ENCODE measurements around the gene CFAP221. TPM values are rescaled to one million over a fixed set of nuclear protein-coding genes. Genes with fewer than 3 reads are reported as not detected.

The CFAP221 gene
- total and polyA plus RNA-seq, 2 donors (not counting 3 experiments of a cell fraction or from before 2014, with no cell fraction given) = 0.06 TPM; not detected in 1

GRCh38 chr2:119537792-119538191 lies 6.5 kb upstream of the CFAP221 start:
- Histone ChIP-seq H3K9me3 (replicated peaks; ENCODE audit: control insufficient read depth, insufficient read depth, low read length) (no peaks in the 10 kb centered on the region), H3K9me1 (replicated peaks; ENCODE audit: control insufficient read depth, extremely low read depth, insufficient read depth, low read length) (no peaks in the 10 kb centered on the region), H3K27me3 (ENCODE audit: control insufficient read depth in 2 of 2, insufficient read depth in 2 of 2, low read length in 2 of 2) (peaks cover 0 to 2% of the 10 kb centered on the region in 2 experiments), H3K9ac (replicated peaks; ENCODE audit: extremely low read depth, insufficient read depth, low read length) (no peak overlapping the region), H3K79me2 (ENCODE audit: control insufficient read depth, insufficient read depth, low read length) (no peaks in the 10 kb centered on the region), H3K36me3 (ENCODE audit: control insufficient read depth in 2 of 2, extremely low read depth in 1 of 2, insufficient read depth in 2 of 2, low read length in 2 of 2) (no peaks in the 10 kb centered on the region), H2AFZ (ENCODE audit: low read depth, low read length) (no peak overlapping the region), H4K20me1 (replicated peaks; ENCODE audit: control insufficient read depth, extremely low read depth, insufficient read depth, low read length) (no peaks in the 10 kb centered on the region), H3K4me2 (ENCODE audit: insufficient read depth, low read length) (no peak overlapping the region), H3K4me1 (ENCODE audit: control insufficient read depth, extremely low read depth, insufficient read depth, low read length) (no peaks in the 10 kb centered on the region), H3K4me3 (replicated peaks in 1 of 3; ENCODE audit: insufficient read depth in 1 of 3, low read depth in 1 of 3, low read length in 3 of 3) (no peak overlapping the region), H3K27ac (ENCODE audit: insufficient read depth, low read depth, low read length) (no peak overlapping the region)
- no peak for DNase-seq (ENCODE audit: low read depth, low spot score)
- FAIRE-seq = no peak
- POLR2A ChIA-PET = no interaction called here
- TF ChIP-seq POLR2AphosphoS5 (IDR thresholded peaks at IDR 0.05; ENCODE audit: insufficient read depth, low read depth, low read length) = no peak
- dilution Hi-C loops (cut with MboI; ENCODE audit: extremely low pct_ligation_motif_present, low sequenced_read_pairs) (no loop called here), intact Hi-C loops (cut with micrococcal nuclease) (no loop called here)
- CTCF ChIA-PET = interaction anchor here (2.0 kb wide), 1 partner anchor 20 kb away, joined by 5 read pairs; no protein-coding TSS in a partner anchor
- BruUV-seq (replicated peaks) = no TSS peak

GRCh38 chr2:119541476-119541875 lies 2.8 kb upstream of the CFAP221 start:
- FAIRE-seq (no peak), DNase-seq (ENCODE audit: low read depth, low spot score) (no peak)
- intact Hi-C loops (cut with micrococcal nuclease) (no loop called here), dilution Hi-C loops (cut with MboI; ENCODE audit: extremely low pct_ligation_motif_present, low sequenced_read_pairs) (no loop called here)
- ChIA-PET POLR2A (no interaction called here), CTCF (no interaction called here)
- Histone ChIP-seq H2AFZ (ENCODE audit: low read depth, low read length) (no peak overlapping the region), H4K20me1 (replicated peaks; ENCODE audit: control insufficient read depth, extremely low read depth, insufficient read depth, low read length) (no peaks in the 10 kb centered on the region), H3K4me2 (ENCODE audit: insufficient read depth, low read length) (no peak overlapping the region), H3K9me1 (replicated peaks; ENCODE audit: control insufficient read depth, extremely low read depth, insufficient read depth, low read length) (no peaks in the 10 kb centered on the region), H3K79me2 (ENCODE audit: control insufficient read depth, insufficient read depth, low read length) (no peaks in the 10 kb centered on the region), H3K4me3 (replicated peaks in 1 of 3; ENCODE audit: insufficient read depth in 1 of 3, low read depth in 1 of 3, low read length in 3 of 3) (no peak overlapping the region), H3K27ac (ENCODE audit: insufficient read depth, low read depth, low read length) (no peak overlapping the region), H3K4me1 (ENCODE audit: control insufficient read depth, extremely low read depth, insufficient read depth, low read length) (peaks cover 4% of the 10 kb centered on the region), H3K9ac (replicated peaks; ENCODE audit: extremely low read depth, insufficient read depth, low read length) (no peak overlapping the region), H3K9me3 (replicated peaks; ENCODE audit: control insufficient read depth, insufficient read depth, low read length) (no peaks in the 10 kb centered on the region), H3K27me3 (ENCODE audit: control insufficient read depth in 2 of 2, insufficient read depth in 2 of 2, low read length in 2 of 2) (peaks cover 8 to 19% of the 10 kb centered on the region in 2 experiments), H3K36me3 (ENCODE audit: control insufficient read depth in 2 of 2, extremely low read depth in 1 of 2, insufficient read depth in 2 of 2, low read length in 2 of 2) (no peaks in the 10 kb centered on the region)
- no TSS peak for BruUV-seq (replicated peaks)
- no peak for TF ChIP-seq MAX (IDR thresholded peaks at IDR 0.05; ENCODE audit: insufficient read depth, insufficient read length)
- no peak for TF ChIP-seq GATA2 (IDR thresholded peaks at IDR 0.05; ENCODE audit: insufficient read depth, insufficient read length, low read depth, low read length)
- TF ChIP-seq CTCF (IDR thresholded peaks at IDR 0.05; ENCODE audit: extremely low read depth in 1 of 2, insufficient read depth in 1 of 2, low read depth in 1 of 2, low read length in 2 of 2) = no peak
- no peak for TF ChIP-seq POLR2AphosphoS5 (IDR thresholded peaks at IDR 0.05; ENCODE audit: insufficient read depth, low read depth, low read length)
- no peak for TF ChIP-seq MYC (IDR thresholded peaks at IDR 0.05; ENCODE audit: low read depth, low read length)
- no peak for TF ChIP-seq JUN (IDR thresholded peaks at IDR 0.05; ENCODE audit: borderline replicate concordance, insufficient read depth, insufficient read length, low read depth)
- TF ChIP-seq EZH2 (IDR thresholded peaks at IDR 0.05; ENCODE audit: borderline replicate concordance, low read depth, low read length, severe bottlenecking) = no peak
- no peak for TF ChIP-seq POLR2A (IDR thresholded peaks at IDR 0.05; ENCODE audit: low read depth, low read length)
- no peak for TF ChIP-seq FOS (IDR thresholded peaks at IDR 0.05; ENCODE audit: borderline replicate concordance, insufficient read depth, low read length)

All from endothelial cell of umbilical vein (primary cell).